ENCODE results near the gene CENPX. TPM values are rescaled to one million over a fixed set of nuclear protein-coding genes. Genes with fewer than 3 reads are reported as not detected.

The CENPX gene
- total and polyA plus RNA-seq, 2 of the 13 experiments (the other 11 are each of a cell fraction or from before 2014, with no cell fraction given): 92.7 to 170 TPM

DNA sequence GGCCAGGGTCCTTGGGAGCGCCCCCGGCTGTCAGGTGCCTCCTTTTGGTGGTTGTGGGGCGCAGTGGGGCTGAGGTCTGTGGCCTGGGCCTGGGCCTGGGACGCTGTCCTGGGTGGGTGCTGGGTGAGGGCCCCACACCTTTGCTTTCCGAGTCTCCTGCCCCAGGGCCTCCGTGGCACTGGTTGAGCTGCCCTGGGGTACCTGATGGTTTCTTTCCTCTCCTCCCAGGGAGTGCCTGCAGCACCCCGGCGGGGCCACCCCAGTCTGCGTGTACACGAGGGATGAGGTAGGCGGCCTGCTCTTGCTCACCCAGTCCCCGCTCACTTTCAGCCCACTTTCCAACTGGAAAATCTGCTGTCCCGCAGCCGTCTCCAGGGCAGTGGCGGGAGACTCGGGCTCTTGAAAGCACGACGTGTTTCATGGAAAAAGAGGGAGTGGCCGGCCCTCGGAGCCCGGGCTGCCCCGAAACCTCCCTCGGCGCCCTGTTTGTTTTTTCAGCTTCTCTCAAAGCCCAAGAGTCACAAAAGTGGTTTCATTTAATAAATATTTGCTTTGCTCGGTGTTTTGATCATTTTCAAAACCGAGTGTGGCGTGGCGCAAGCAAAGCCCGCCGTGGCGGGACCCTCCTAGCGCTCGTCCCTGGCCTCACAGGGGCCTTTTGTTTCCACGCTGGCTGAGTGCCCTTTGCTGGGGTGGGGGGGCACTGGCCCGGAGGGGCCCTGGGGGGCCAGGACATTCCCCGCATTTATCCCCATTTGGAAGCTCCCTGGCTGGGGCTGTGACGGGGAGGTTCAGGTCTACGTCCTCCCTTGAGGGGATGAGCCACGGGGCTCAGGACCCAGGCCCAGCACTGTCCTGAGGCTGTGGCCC lies 27.9 kb downstream of the CENPX start (continued):
- TF ChIP-seq, protein P1, sequence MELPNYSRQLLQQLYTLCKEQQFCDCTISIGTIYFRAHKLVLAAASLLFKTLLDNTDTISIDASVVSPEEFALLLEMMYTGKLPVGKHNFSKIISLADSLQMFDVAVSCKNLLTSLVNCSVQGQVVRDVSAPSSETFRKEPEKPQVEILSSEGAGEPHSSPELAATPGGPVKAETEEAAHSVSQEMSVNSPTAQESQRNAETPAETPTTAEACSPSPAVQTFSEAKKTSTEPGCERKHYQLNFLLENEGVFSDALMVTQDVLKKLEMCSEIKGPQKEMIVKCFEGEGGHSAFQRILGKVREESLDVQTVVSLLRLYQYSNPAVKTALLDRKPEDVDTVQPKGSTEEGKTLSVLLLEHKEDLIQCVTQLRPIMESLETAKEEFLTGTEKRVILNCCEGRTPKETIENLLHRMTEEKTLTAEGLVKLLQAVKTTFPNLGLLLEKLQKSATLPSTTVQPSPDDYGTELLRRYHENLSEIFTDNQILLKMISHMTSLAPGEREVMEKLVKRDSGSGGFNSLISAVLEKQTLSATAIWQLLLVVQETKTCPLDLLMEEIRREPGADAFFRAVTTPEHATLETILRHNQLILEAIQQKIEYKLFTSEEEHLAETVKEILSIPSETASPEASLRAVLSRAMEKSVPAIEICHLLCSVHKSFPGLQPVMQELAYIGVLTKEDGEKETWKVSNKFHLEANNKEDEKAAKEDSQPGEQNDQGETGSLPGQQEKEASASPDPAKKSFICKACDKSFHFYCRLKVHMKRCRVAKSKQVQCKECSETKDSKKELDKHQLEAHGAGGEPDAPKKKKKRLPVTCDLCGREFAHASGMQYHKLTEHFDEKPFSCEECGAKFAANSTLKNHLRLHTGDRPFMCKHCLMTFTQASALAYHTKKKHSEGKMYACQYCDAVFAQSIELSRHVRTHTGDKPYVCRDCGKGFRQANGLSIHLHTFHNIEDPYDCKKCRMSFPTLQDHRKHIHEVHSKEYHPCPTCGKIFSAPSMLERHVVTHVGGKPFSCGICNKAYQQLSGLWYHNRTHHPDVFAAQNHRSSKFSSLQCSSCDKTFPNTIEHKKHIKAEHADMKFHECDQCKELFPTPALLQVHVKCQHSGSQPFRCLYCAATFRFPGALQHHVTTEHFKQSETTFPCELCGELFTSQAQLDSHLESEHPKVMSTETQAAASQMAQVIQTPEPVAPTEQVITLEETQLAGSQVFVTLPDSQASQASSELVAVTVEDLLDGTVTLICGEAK (IDR thresholded peaks at IDR 0.05): no peak
- TF ChIP-seq, protein P1 (CRISPR knock-in tag; IDR thresholded peaks at IDR 0.05): peak; percentile 18
- TF ChIP-seq ZNF253 (CRISPR knock-in tag; IDR thresholded peaks at IDR 0.05; ENCODE audit: borderline replicate concordance) (no peak; the same call in 1 of the 2 replicates), AGO1 (IDR thresholded peaks at IDR 0.05; ENCODE audit: low read depth, low read length, poor library complexity, severe bottlenecking) (peak; percentile 91), TEF (CRISPR knock-in tag; IDR thresholded peaks at IDR 0.05) (peak; percentile 12; the same call in 1 of the 2 replicates), CREB3 (CRISPR knock-in tag; IDR thresholded peaks at IDR 0.05) (peak; percentile 52), ZNF484 (CRISPR knock-in tag; IDR thresholded peaks at IDR 0.05; ENCODE audit: borderline replicate concordance, low read depth) (no peak), FOXO1 (CRISPR knock-in tag; IDR thresholded peaks at IDR 0.05) (peak; percentile 81; the same call in 1 of the 2 replicates), ARID4A (CRISPR knock-in tag; IDR thresholded peaks at IDR 0.05; ENCODE audit: borderline replicate concordance) (peak; percentile 17; the same call in 1 of the 2 replicates), ZNF33B (CRISPR knock-in tag; IDR thresholded peaks at IDR 0.05) (no peak)
- TF ChIP-seq, protein P2, sequence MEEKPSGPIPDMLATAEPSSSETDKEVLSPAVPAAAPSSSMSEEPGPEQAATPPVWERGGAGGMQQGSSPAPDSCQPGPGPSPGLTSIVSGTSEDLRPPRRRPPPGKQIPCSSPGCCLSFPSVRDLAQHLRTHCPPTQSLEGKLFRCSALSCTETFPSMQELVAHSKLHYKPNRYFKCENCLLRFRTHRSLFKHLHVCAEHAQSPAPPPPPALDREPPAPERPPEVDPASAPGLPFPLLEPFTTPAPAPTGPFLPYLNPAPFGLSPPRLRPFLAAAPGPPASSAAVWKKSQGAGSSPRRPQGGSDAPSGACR (CRISPR knock-in tag; IDR thresholded peaks at IDR 0.05): peak; percentile 76

Measured in HepG2 (cell line).